B cell (primary cell): Measurements from ENCODE around the gene TMEM53. TPM values are rescaled to one million over a fixed set of nuclear protein-coding genes. Genes with fewer than 3 reads are reported as not detected.

ENCODE experiments used
- ATAC-seq: fragments of 200-7000 bp; cut with Tn5 transposase; one replicate; pipeline ENCODE4 v1.10.0; 2021; ENCODE audit warnings: low read depth, mild to moderate bottlenecking, moderate number of reproducible peaks, moderate library complexity
- CTCF ChIA-PET: fragments of 350-600 bp; sonication (Branson Sonifier 250); formaldehyde crosslinking; loops from one replicate; lab custom pipeline; 2021; ENCODE audit warnings: antibody characterized with exemption, inconsistent platforms; lab: Charles Lee
- POLR2A ChIA-PET: fragments of 350-600 bp; sonication (Branson Sonifier 250); formaldehyde crosslinking; loops from one replicate; lab custom pipeline; 2021; ENCODE audit warnings: antibody characterized with exemption; lab: Charles Lee
- DNase-seq: peaks from one replicate; pipeline ENCODE4 v3.0.0; 2013
- H2AFZ ChIP-seq: 2 replicates; pipeline ENCODE4 v1.6.1; 2012; ENCODE audit warnings: mild to moderate bottlenecking, low read depth, low read length; ENCODE audit not compliant: insufficient read depth, poor library complexity, severe bottlenecking
- H3K27ac ChIP-seq, 2 donors: 1 replicate in 1 of 2; 2 replicates in 1 of 2; pipeline ENCODE4 v1.5.1; 2012 to 2013; ENCODE audit warnings: low read length in 2 of 2, mild to moderate bottlenecking in 2 of 2, moderate library complexity in 1 of 2
- H3K27me3 ChIP-seq, 4 experiments: fragments of 200-600 bp in 1 of 4; sonication (generic) in 1 of 4; replicated peaks in 1 of 4; 1 replicate in 2 of 4; 2 replicates in 2 of 4; pipeline versions ENCODE4 v1.6.1 to v1.7.0; 2013 to 2016; ENCODE audit warnings: low read length in 3 of 4, mild to moderate bottlenecking in 2 of 4, mixed read lengths in 1 of 4, moderate library complexity in 1 of 4; ENCODE audit not compliant: insufficient read depth in 4 of 4, control insufficient read depth in 3 of 4; ENCODE audit errors: control extremely low read depth in 1 of 4
- H3K36me3 ChIP-seq, 2 experiments: replicated peaks in 1 of 2; 1 replicate in 1 of 2; 2 replicates in 1 of 2; pipeline versions ENCODE4 v1.6.1 to v1.7.1; 2013; ENCODE audit warnings: low read length in 1 of 2; ENCODE audit not compliant: insufficient read depth in 2 of 2, control insufficient read depth in 1 of 2; ENCODE audit errors: control extremely low read depth in 1 of 2, extremely low read depth in 1 of 2
- H3K4me1 ChIP-seq, 2 donors: fragments of 200-600 bp in 1 of 2; sonication (generic) in 1 of 2; 1 replicate in 1 of 2; 2 replicates in 1 of 2; pipeline versions ENCODE4 v1.5.1 to v1.6.1; 2013 to 2017; ENCODE audit warnings: low read length in 2 of 2; ENCODE audit not compliant: control insufficient read depth in 2 of 2, insufficient read depth in 2 of 2
- H3K4me2 ChIP-seq: replicated peaks from 2 replicates; pipeline ENCODE3; 2012; ENCODE audit warnings: mild to moderate bottlenecking, low read depth, low read length; ENCODE audit not compliant: poor library complexity, severe bottlenecking
- H3K4me3 ChIP-seq, 5 experiments: fragments of 200-600 bp in 1 of 5; sonication (generic) in 1 of 5; 1 replicate in 3 of 5; 2 replicates in 2 of 5; pipeline versions ENCODE4 v1.5.1 to v1.7.0; 2011 to 2016; ENCODE audit warnings: low read length in 4 of 5, mild to moderate bottlenecking in 4 of 5, low read depth in 2 of 5, control low read depth in 1 of 5, moderate library complexity in 1 of 5; ENCODE audit not compliant: insufficient read depth in 1 of 5; ENCODE audit errors: control extremely low read depth in 1 of 5, extremely low read depth in 1 of 5
- H3K79me2 ChIP-seq: fragments of 200-600 bp; sonication (generic); one replicate; pipeline ENCODE4 v1.6.0; 2016; ENCODE audit warnings: low read length; ENCODE audit not compliant: control insufficient read depth, insufficient read depth
- H3K9ac ChIP-seq: fragments of 200-600 bp; sonication (generic); 2 replicates; pipeline ENCODE4 v1.6.1; 2017; ENCODE audit warnings: mild to moderate bottlenecking, low read length, moderate library complexity
- H3K9me3 ChIP-seq, 3 donors: one replicate each; pipeline versions ENCODE4 v1.6.1 to v1.7.1; 2013; ENCODE audit warnings: low read length in 2 of 3; ENCODE audit not compliant: control insufficient read depth in 2 of 3, insufficient read depth in 1 of 3; ENCODE audit errors: control extremely low read depth in 1 of 3
- H4K20me1 ChIP-seq: 2 replicates; pipeline ENCODE4 v1.6.0; 2012; ENCODE audit warnings: mild to moderate bottlenecking, low read length; ENCODE audit not compliant: insufficient read depth, control insufficient read depth, poor library complexity, severe bottlenecking
- H3K27ac Mint-ChIP-seq: one replicate; pipeline ENCODE4 v1.8.0; 2021; ENCODE audit warnings: mixed read lengths
- H3K27me3 Mint-ChIP-seq: one replicate; pipeline ENCODE4 v1.8.0; 2021; ENCODE audit warnings: mixed read lengths
- H3K4me1 Mint-ChIP-seq: one replicate; pipeline ENCODE4 v1.8.0; 2021; ENCODE audit warnings: mixed read lengths
- H3K4me3 Mint-ChIP-seq: one replicate; pipeline ENCODE4 v1.8.0; 2021; ENCODE audit warnings: mixed read lengths
- H3K9me3 Mint-ChIP-seq: one replicate; pipeline ENCODE4 v1.8.0; 2022; ENCODE audit warnings: mixed read lengths; ENCODE audit not compliant: insufficient read depth
- EZH2 ChIP-seq: IDR thresholded peaks from 2 replicates; pipeline ENCODE4 v1.6.1; 2012; ENCODE audit warnings: borderline replicate concordance, low read depth, mild to moderate bottlenecking, moderate library complexity, low read length; ENCODE audit not compliant: insufficient read depth, poor library complexity, severe bottlenecking
- WGBS: methylation state at CpG from one replicate; pipeline ENCODE4 v1.1.5; 2013; ENCODE audit warnings: missing lambda C conversion rate; ENCODE audit not compliant: insufficient coverage; 5-methylcytosine and 5-hydroxymethylcytosine counted together
- intact Hi-C: fragments of 100-400 bp; cut with micrococcal nuclease; formaldehyde crosslinking; loops from one replicate; pipeline ENCODE4 v1.10.0; 2022
- polyA plus RNA-seq: library from polyadenylated mRNA; depleted of rRNA; stranded (reverse); fragments of >200 nt; gene quantifications from 2 replicates; pipeline ENCODE4 v1.2.3, GENCODE V29; 2012
- total RNA-seq, 2 donors: library from RNA; stranded (reverse); fragments of 120-200 nt in 1 of 2; gene quantifications; 1 replicate in 1 of 2; 2 replicates in 1 of 2; pipeline versions ENCODE4 v1.2.3 to v1.2.4, GENCODE V29; 2013 to 2022
- TF ChIP-seq, protein P1 (sequence below): fragments of 200-600 bp; IDR thresholded peaks from one replicate; pipeline ENCODE4 v1.8.0; 2022; ENCODE audit warnings: antibody characterized with exemption, mild to moderate bottlenecking

TMEM53 gene
- total and polyA plus RNA-seq, 2 donors (not counting 1 experiment from before 2014, with no cell fraction given) = 6.5 to 6.8 TPM

DNA sequence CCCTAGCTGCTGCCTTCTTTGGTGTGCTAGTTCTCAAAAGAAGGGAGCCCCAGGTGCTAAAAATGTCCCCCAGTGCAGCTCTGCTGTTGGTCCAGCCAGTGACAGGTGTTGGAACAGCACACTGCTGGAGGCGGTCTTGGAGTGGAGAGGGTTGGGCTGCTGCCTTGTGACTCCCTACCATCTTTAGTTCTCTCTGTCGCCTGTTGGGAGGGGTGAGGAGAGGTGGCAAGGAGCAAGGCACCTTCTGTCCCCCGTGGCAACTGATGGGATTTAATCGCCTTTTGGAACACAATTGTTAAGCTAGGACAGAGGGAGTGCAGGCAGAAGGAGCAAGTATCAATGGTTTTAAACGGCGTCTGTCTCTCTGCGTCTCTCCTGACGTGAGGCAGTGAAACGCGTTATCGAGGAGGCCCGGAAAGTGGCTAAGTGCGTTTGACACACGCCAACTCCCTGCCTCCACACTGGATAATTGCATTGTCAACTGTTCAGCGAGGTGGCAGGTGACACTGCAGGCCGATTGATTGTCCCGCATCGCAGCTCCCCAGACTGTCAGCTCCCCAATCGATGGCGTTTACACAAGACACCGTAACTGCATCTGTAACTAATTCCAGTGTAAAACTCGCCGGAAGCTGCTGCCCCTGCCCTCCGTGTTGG lies 34.0 kb downstream of the TMEM53 start:
- H3K27ac ChIP-seq = no peak overlapping the region
- no peak overlapping the region for H3K27ac Mint-ChIP-seq
- no peaks in the 10 kb centered on the region for H3K27me3 Mint-ChIP-seq
- no peaks in the 10 kb centered on the region for H3K9me3 Mint-ChIP-seq
- no peaks in the 10 kb centered on the region for H3K9me3 ChIP-seq
- CTCF ChIA-PET = interaction anchor here (5.1 kb wide), 1 partner anchor 12 kb away, joined by 33 read pairs; no protein-coding TSS in a partner anchor
- POLR2A ChIA-PET = no interaction called here
- no peaks in the 10 kb centered on the region for H3K27me3 ChIP-seq
- H4K20me1 ChIP-seq = peaks cover 72% of the 10 kb centered on the region
- ATAC-seq = no peak
- H3K79me2 ChIP-seq = peaks cover 2% of the 10 kb centered on the region
- no peak overlapping the region for H2AFZ ChIP-seq
- H3K4me2 ChIP-seq = no peak overlapping the region
- intact Hi-C loops = no loop called here
- DNase-seq = no peak
- TF ChIP-seq EZH2 = no peak
- TF ChIP-seq, protein P1, sequence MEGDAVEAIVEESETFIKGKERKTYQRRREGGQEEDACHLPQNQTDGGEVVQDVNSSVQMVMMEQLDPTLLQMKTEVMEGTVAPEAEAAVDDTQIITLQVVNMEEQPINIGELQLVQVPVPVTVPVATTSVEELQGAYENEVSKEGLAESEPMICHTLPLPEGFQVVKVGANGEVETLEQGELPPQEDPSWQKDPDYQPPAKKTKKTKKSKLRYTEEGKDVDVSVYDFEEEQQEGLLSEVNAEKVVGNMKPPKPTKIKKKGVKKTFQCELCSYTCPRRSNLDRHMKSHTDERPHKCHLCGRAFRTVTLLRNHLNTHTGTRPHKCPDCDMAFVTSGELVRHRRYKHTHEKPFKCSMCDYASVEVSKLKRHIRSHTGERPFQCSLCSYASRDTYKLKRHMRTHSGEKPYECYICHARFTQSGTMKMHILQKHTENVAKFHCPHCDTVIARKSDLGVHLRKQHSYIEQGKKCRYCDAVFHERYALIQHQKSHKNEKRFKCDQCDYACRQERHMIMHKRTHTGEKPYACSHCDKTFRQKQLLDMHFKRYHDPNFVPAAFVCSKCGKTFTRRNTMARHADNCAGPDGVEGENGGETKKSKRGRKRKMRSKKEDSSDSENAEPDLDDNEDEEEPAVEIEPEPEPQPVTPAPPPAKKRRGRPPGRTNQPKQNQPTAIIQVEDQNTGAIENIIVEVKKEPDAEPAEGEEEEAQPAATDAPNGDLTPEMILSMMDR = no peak
- no peak overlapping the region for H3K9ac ChIP-seq
- peaks cover 5% of the 10 kb centered on the region for H3K4me1 Mint-ChIP-seq
- H3K4me1 ChIP-seq = no peaks in the 10 kb centered on the region
- no peak overlapping the region for H3K4me3 Mint-ChIP-seq
- no peak overlapping the region for H3K4me3 ChIP-seq
- 94% methylated on average over 21 of the region's 24 CpGs for WGBS
- peaks cover 9 to 96% of the 10 kb centered on the region in 2 experiments for H3K36me3 ChIP-seq

DNA sequence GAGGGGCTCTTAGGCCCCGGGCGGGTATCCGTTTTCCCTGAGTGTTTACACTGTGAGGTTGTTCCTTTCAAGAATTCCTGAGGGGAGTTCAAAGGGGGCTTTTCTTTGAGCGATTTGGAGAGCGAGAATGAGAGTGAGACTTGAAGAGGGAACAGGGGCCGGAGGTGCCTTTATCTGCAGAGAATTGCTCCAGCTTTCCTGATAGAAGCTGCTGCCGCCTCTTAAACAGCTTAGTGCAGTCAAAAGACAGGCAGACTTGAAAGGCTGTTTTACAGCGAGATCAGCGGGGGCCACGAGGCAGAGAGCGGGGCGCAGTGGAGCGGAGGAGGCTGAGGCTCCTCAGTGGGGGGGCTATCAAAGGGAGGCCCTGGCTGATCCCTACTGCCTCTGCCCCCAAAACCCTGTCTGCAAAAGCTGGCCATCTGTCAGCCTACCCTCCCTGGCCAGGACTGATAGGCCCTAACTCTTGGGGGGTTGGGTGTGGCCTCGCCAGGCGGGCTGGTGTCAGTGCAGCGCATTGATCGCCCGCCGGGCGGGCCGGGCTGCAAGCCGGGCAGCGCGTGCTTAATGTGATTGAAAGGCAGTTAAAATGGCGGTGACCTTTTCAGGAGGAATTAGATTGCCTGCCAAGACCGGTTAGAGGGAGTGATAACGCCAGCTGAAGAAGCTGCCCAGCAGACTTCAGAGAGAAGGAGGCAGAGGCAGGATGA lies 36.4 kb downstream of the TMEM53 start:
- Histone ChIP-seq H3K36me3 (peaks cover 9 to 98% of the 10 kb centered on the region in 2 experiments), H4K20me1 (peaks cover 77% of the 10 kb centered on the region), H3K9me3 (no peaks in the 10 kb centered on the region), H2AFZ (no peak overlapping the region), H3K79me2 (peaks cover 12% of the 10 kb centered on the region), H3K27me3 (no peaks in the 10 kb centered on the region), H3K4me2 (no peak overlapping the region), H3K9ac (no peak overlapping the region), H3K4me1 (peaks cover 8% of the 10 kb centered on the region in 2 donors), H3K27ac (no peak overlapping the region), H3K4me3 (no peak overlapping the region)
- intact Hi-C loops = no loop called here
- ATAC-seq (no peak), DNase-seq (no peak)
- ChIA-PET POLR2A (no interaction called here), CTCF (interaction anchor here (5.1 kb wide), 1 partner anchor 14 kb away, joined by 33 read pairs; no protein-coding TSS in a partner anchor)
- TF ChIP-seq, protein P1 = no peak
- TF ChIP-seq EZH2 = no peak
- Mint-ChIP-seq H3K27ac (no peak overlapping the region), H3K4me3 (no peak overlapping the region), H3K4me1 (peaks cover 25% of the 10 kb centered on the region), H3K27me3 (no peaks in the 10 kb centered on the region), H3K9me3 (no peaks in the 10 kb centered on the region)
- WGBS = 97% methylated on average over 27 of the region's 27 CpGs
